Measurements from ENCODE around the gene ZMYM2. TPM values are rescaled to one million over a fixed set of nuclear protein-coding genes. Genes with fewer than 3 reads are reported as not detected.

Gene ZMYM2
- total and polyA plus RNA-seq, 8 donors: 10.1 to 42.6 (median 26.5) TPM

GRCh38 chr13:19991531-19991930 is 33.0 kb downstream of the ZMYM2 start:
- TF ChIP-seq CTCF (IDR thresholded peaks at IDR 0.05): no peak
- Histone ChIP-seq H3K36me3 (peaks cover 0 to 30% (median 2%) of the 10 kb centered on the region in 3 donors), H3K9me3 (no peaks in the 10 kb centered on the region), H3K27ac (no peak overlapping the region), H3K4me3 (no peak overlapping the region), H3K27me3 (no peaks in the 10 kb centered on the region), H3K4me1 (peaks cover 0 to 6% (median 0%) of the 10 kb centered on the region in 3 donors)
- FAIRE-seq: no peak
- no peak for DNase-seq
- no peak for ATAC-seq
- 83 to 90% methylated on average over 2 of the region's 2 CpGs for WGBS, 2 donors
- intact Hi-C loops (cut with DNase I): no loop called here

- no peaks in the 10 kb centered on the region for H3K9me3 ChIP-seq
- no peak overlapping the region for H3K4me3 ChIP-seq
- DNase-seq (no peak), FAIRE-seq (no peak), ATAC-seq (no peak)
- peaks cover 0 to 30% (median 2%) of the 10 kb centered on the region in 3 donors for H3K36me3 ChIP-seq
- H3K27ac ChIP-seq: no peak overlapping the region
- intact Hi-C loops (cut with DNase I): no loop called here
- H3K4me1 ChIP-seq: peaks cover 0 to 6% (median 0%) of the 10 kb centered on the region in 3 donors
- 91 to 92% methylated on average over 4 of the region's 4 CpGs for WGBS, 2 donors
- TF ChIP-seq CTCF (IDR thresholded peaks at IDR 0.05): no peak
- no peaks in the 10 kb centered on the region for H3K27me3 ChIP-seq
Measured at GRCh38 chr13:19993024-19993423, 34.5 kb downstream of the ZMYM2 start.

- Histone ChIP-seq H3K9me3 (no peaks in the 10 kb centered on the region), H3K4me1 (peaks cover 13 to 18% (median 16%) of the 10 kb centered on the region in 3 donors), H3K27ac (no peak overlapping the region), H3K36me3 (peaks cover 0 to 32% (median 0%) of the 10 kb centered on the region in 3 donors), H3K27me3 (no peaks in the 10 kb centered on the region), H3K4me3 (no peak overlapping the region)
- TF ChIP-seq CTCF (IDR thresholded peaks at IDR 0.05): no peak
- no peak for DNase-seq
- no peak for ATAC-seq
- intact Hi-C loops (cut with DNase I): no loop called here
- FAIRE-seq: no peak
- 91 to 95% methylated on average over 3 of the region's 3 CpGs for WGBS, 2 donors
Measured at GRCh38 chr13:19998960-19999359, 40.4 kb downstream of the ZMYM2 start.

- FAIRE-seq: no peak
- H3K36me3 ChIP-seq: peaks cover 0 to 26% (median 5%) of the 10 kb centered on the region in 3 donors
Measured at GRCh38 chr13:20000062-20000552, 41.6 kb downstream of the ZMYM2 start.

More at GRCh38 chr13:20000062-20000552, 41.6 kb downstream of the ZMYM2 start:
- DNase-seq (no peak), ATAC-seq (no peak)
- Histone ChIP-seq H3K4me1 (peaks cover 13 to 18% (median 16%) of the 10 kb centered on the region in 3 donors), H3K27me3 (no peaks in the 10 kb centered on the region), H3K9me3 (no peaks in the 10 kb centered on the region), H3K27ac (no peak overlapping the region), H3K4me3 (no peak overlapping the region)
- no peak for TF ChIP-seq CTCF (IDR thresholded peaks at IDR 0.05)
- 85 to 86% methylated on average over 5 of the region's 5 CpGs for WGBS, 2 donors
- intact Hi-C loops (cut with DNase I): no loop called here
